ENCODE data around the gene NFIC. TPM values are rescaled to one million over a fixed set of nuclear protein-coding genes. Genes with fewer than 3 reads are reported as not detected.
A peak's percentile ranks its signal among the peaks of the same experiment; 100 is the strongest.
"Not testable (repeated sequence)": the region's sequence is repeated elsewhere in the genome, so short reads cannot be mapped to it uniquely, and the experiment has no call there.

The NFIC gene
- polyA plus RNA-seq, 4 donors: 4.5 to 37.9 (median 8.2) TPM

- 62 to 90% (median 81%) methylated on average over 11 to 14 of the region's 14 CpGs for WGBS, 3 donors
- Histone ChIP-seq H3K9me3 (ENCODE audit: control insufficient read depth in 2 of 2, insufficient read depth in 1 of 2, low read depth in 1 of 2, low read length in 1 of 2) (no peaks in the 10 kb centered on the region), H3K36me3 (ENCODE audit: control insufficient read depth in 3 of 3, insufficient read depth in 2 of 3, low read depth in 1 of 3, low read length in 3 of 3) (peaks cover 0 to 6% (median 0%) of the 10 kb centered on the region in 3 donors), H3K27me3 (ENCODE audit: control insufficient read depth in 3 of 3, insufficient read depth in 3 of 3, low read length in 3 of 3) (peaks cover 0 to 58% (median 0%) of the 10 kb centered on the region in 3 donors), H3K4me3 (ENCODE audit: low read depth in 1 of 3, low read length in 3 of 3) (peak overlapping the region in 1 of 3 donors; percentile 12), H3K4me1 (ENCODE audit: control insufficient read depth in 3 of 3, insufficient read depth in 2 of 3, low read depth in 1 of 3, low read length in 2 of 3) (peaks cover 0 to 13% (median 2%) of the 10 kb centered on the region in 3 donors), H3K27ac (ENCODE audit: low read depth in 1 of 3, low read length in 2 of 3) (peak overlapping the region in 2 of 3 donors; percentile 32 to 42)
- no peak for DNase-seq
- no peak for FAIRE-seq
These were observed 3.9 kb downstream of the NFIC start for GRCh38 chr19:3370214-3370720.

GRCh38 chr19:3370728-3371591 lies 4.6 kb downstream of the NFIC start:
- Histone ChIP-seq H3K27ac (ENCODE audit: low read depth in 1 of 3, low read length in 2 of 3) (no peak overlapping the region), H3K9me3 (ENCODE audit: control insufficient read depth in 2 of 2, insufficient read depth in 1 of 2, low read depth in 1 of 2, low read length in 1 of 2) (no peaks in the 10 kb centered on the region), H3K36me3 (ENCODE audit: control insufficient read depth in 3 of 3, insufficient read depth in 2 of 3, low read depth in 1 of 3, low read length in 3 of 3) (peaks cover 0 to 6% (median 0%) of the 10 kb centered on the region in 3 donors), H3K27me3 (ENCODE audit: control insufficient read depth in 3 of 3, insufficient read depth in 3 of 3, low read length in 3 of 3) (peaks cover 0 to 51% (median 0%) of the 10 kb centered on the region in 3 donors), H3K4me3 (ENCODE audit: low read depth in 1 of 3, low read length in 3 of 3) (no peak overlapping the region), H3K4me1 (ENCODE audit: control insufficient read depth in 3 of 3, insufficient read depth in 2 of 3, low read depth in 1 of 3, low read length in 2 of 3) (peaks cover 0 to 8% (median under 1%) of the 10 kb centered on the region in 3 donors)
- DNase-seq (no peak), FAIRE-seq (no peak)
- WGBS, 3 donors: 75 to 83% (median 75%) methylated on average over 25 of the region's 25 CpGs

GRCh38 chr19:3372413-3372812 lies 6.0 kb downstream of the NFIC start:
- Histone ChIP-seq H3K27ac (ENCODE audit: low read depth in 1 of 3, low read length in 2 of 3) (no peak overlapping the region), H3K36me3 (ENCODE audit: control insufficient read depth in 3 of 3, insufficient read depth in 2 of 3, low read depth in 1 of 3, low read length in 3 of 3) (peaks cover 0 to 6% (median 0%) of the 10 kb centered on the region in 3 donors), H3K27me3 (ENCODE audit: control insufficient read depth in 3 of 3, insufficient read depth in 3 of 3, low read length in 3 of 3) (peaks cover 0 to 38% (median 0%) of the 10 kb centered on the region in 3 donors), H3K4me1 (ENCODE audit: control insufficient read depth in 3 of 3, insufficient read depth in 2 of 3, low read depth in 1 of 3, low read length in 2 of 3) (peaks cover 0 to 5% (median 0%) of the 10 kb centered on the region in 3 donors), H3K4me3 (ENCODE audit: low read depth in 1 of 3, low read length in 3 of 3) (no peak overlapping the region), H3K9me3 (ENCODE audit: control insufficient read depth in 2 of 2, insufficient read depth in 1 of 2, low read depth in 1 of 2, low read length in 1 of 2) (no peaks in the 10 kb centered on the region)
- no peak for DNase-seq
- WGBS, 3 donors: 67 to 76% (median 72%) methylated on average over 14 of the region's 14 CpGs
- no peak for FAIRE-seq

DNA sequence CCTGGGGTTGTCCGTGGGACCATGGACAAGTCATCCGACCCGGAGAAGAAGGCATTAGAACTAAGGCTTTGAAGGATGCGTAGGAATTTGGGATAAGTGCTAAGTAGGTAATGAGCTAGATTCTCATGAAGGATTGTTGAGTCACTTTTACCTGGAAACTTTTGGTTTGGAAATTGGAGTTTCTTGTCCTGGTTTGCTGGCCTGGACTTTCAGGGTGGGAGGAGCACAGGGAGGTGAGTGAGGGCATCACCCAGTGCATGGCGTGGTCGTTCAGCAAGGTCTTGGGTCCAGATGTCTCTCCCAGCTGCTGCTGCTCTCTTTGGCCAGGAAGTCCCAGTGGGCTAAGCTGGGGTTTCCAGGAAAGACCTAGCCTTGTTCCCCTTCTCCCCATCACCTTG lies 7.6 kb downstream of the NFIC start:
- Histone ChIP-seq H3K27me3 (ENCODE audit: control insufficient read depth in 3 of 3, insufficient read depth in 3 of 3, low read length in 3 of 3) (peaks cover 0 to 23% (median 0%) of the 10 kb centered on the region in 3 donors), H3K36me3 (ENCODE audit: control insufficient read depth in 3 of 3, insufficient read depth in 2 of 3, low read depth in 1 of 3, low read length in 3 of 3) (peaks cover 0 to 3% (median 0%) of the 10 kb centered on the region in 3 donors), H3K4me1 (ENCODE audit: control insufficient read depth in 3 of 3, insufficient read depth in 2 of 3, low read depth in 1 of 3, low read length in 2 of 3) (no peaks in the 10 kb centered on the region), H3K27ac (ENCODE audit: low read depth in 1 of 3, low read length in 2 of 3) (peak overlapping the region in 1 of 3 donors; percentile 91), H3K4me3 (ENCODE audit: low read depth in 1 of 3, low read length in 3 of 3) (no peak overlapping the region), H3K9me3 (ENCODE audit: control insufficient read depth in 2 of 2, insufficient read depth in 1 of 2, low read depth in 1 of 2, low read length in 1 of 2) (no peaks in the 10 kb centered on the region)
- FAIRE-seq (no peak), DNase-seq (no peak)
- 78 to 88% (median 83%) methylated on average over 6 of the region's 6 CpGs for WGBS, 3 donors

- 49 to 53% (median 49%) methylated on average over 8 to 10 of the region's 10 CpGs for WGBS, 3 donors
- Histone ChIP-seq H3K9me3 (ENCODE audit: control insufficient read depth in 2 of 2, insufficient read depth in 1 of 2, low read depth in 1 of 2, low read length in 1 of 2) (no peaks in the 10 kb centered on the region), H3K27me3 (ENCODE audit: control insufficient read depth in 3 of 3, insufficient read depth in 3 of 3, low read length in 3 of 3) (peaks cover 0 to 17% (median 0%) of the 10 kb centered on the region in 3 donors), H3K4me3 (ENCODE audit: low read depth in 1 of 3, low read length in 3 of 3) (no peak overlapping the region), H3K36me3 (ENCODE audit: control insufficient read depth in 3 of 3, insufficient read depth in 2 of 3, low read depth in 1 of 3, low read length in 3 of 3) (peaks cover 0 to 3% (median 0%) of the 10 kb centered on the region in 3 donors), H3K4me1 (ENCODE audit: control insufficient read depth in 3 of 3, insufficient read depth in 2 of 3, low read depth in 1 of 3, low read length in 2 of 3) (no peaks in the 10 kb centered on the region), H3K27ac (ENCODE audit: low read depth in 1 of 3, low read length in 2 of 3) (peak overlapping the region in 2 of 3 donors; percentile 30 to 91)
- DNase-seq: no peak
- FAIRE-seq: no peak
These were observed 8.2 kb downstream of the NFIC start for GRCh38 chr19:3374369-3375112.

- FAIRE-seq (no peak), DNase-seq (no peak)
- WGBS, 3 donors: 53 to 75% (median 70%) methylated on average over 30 to 32 of the region's 32 CpGs
- H3K36me3 ChIP-seq (ENCODE audit: control insufficient read depth in 3 of 3, insufficient read depth in 2 of 3, low read depth in 1 of 3, low read length in 3 of 3): peaks cover 0 to 3% (median 0%) of the 10 kb centered on the region in 3 donors
- H3K27me3 ChIP-seq (ENCODE audit: control insufficient read depth in 3 of 3, insufficient read depth in 3 of 3, low read length in 3 of 3): peaks cover 0 to 8% (median 0%) of the 10 kb centered on the region in 3 donors
- no peaks in the 10 kb centered on the region for H3K9me3 ChIP-seq (ENCODE audit: control insufficient read depth in 2 of 2, insufficient read depth in 1 of 2, low read depth in 1 of 2, low read length in 1 of 2)
- H3K4me3 ChIP-seq (ENCODE audit: low read depth in 1 of 3, low read length in 3 of 3): no peak overlapping the region
- peak overlapping the region in 1 of 3 donors; percentile 91 for H3K27ac ChIP-seq (ENCODE audit: low read depth in 1 of 3, low read length in 2 of 3)
- no peaks in the 10 kb centered on the region for H3K4me1 ChIP-seq (ENCODE audit: control insufficient read depth in 3 of 3, insufficient read depth in 2 of 3, low read depth in 1 of 3, low read length in 2 of 3)
These were observed 9.1 kb downstream of the NFIC start for GRCh38 chr19:3375221-3376090.

DNA sequence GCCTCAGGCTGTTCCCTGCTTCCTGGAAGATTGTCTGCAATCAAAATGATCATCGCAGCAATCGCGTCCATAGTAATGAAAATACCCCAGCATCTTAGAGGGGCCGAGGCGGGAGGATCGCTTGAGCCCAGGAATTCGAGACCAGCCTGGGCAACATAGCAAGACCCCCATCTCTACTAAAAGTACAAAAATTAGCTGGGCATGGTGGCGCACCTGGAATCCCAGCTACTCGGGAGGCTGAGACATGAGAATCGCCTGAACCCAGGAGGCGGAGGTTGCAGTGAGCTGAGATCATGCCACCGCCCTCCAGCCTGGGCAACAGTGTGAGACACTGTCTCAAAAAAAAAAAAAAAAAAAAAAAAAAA lies 9.7 kb downstream of the NFIC start:
- 88 to 95% (median 92%) methylated on average over 12 of the region's 12 CpGs for WGBS, 3 donors
- FAIRE-seq: not testable (repeated sequence)

More for the DNA sequence above, 9.7 kb downstream of the NFIC start:
- peak overlapping the region in 1 of 3 donors; percentile 91 for H3K27ac ChIP-seq (ENCODE audit: low read depth in 1 of 3, low read length in 2 of 3)
- not testable (repeated sequence) for H3K4me1 ChIP-seq (ENCODE audit: control insufficient read depth in 3 of 3, insufficient read depth in 2 of 3, low read depth in 1 of 3, low read length in 2 of 3); H3K36me3 ChIP-seq (ENCODE audit: control insufficient read depth in 3 of 3, insufficient read depth in 2 of 3, low read depth in 1 of 3, low read length in 3 of 3); H3K4me3 ChIP-seq (ENCODE audit: low read depth in 1 of 3, low read length in 3 of 3); DNase-seq; H3K9me3 ChIP-seq (ENCODE audit: control insufficient read depth in 2 of 2, insufficient read depth in 1 of 2, low read depth in 1 of 2, low read length in 1 of 2); H3K27me3 ChIP-seq (ENCODE audit: control insufficient read depth in 3 of 3, insufficient read depth in 3 of 3, low read length in 3 of 3)
